AG04449 (cell line): Measurements from ENCODE around the gene NATD1.

Experiments
- CTCF ChIA-PET: fragments of 350-600 bp; formaldehyde crosslinking; extraction: SDS; loops from one replicate; lab custom pipeline; 2021; ENCODE audit warnings: antibody characterized with exemption; lab: Yijun Ruan, JAX
- POLR2A ChIA-PET: fragments of 400-600, 350-600 bp; formaldehyde crosslinking; extraction: SDS; loops from one replicate; lab custom pipeline; 2020; ENCODE audit warnings: antibody characterized with exemption, inconsistent platforms; lab: Yijun Ruan, JAX
- DNase-seq: peaks from one replicate; pipeline ENCODE4 v3.0.0-alpha.2; 2010; ENCODE audit warnings: low read depth, low spot score
- H3K4me3 ChIP-seq: 2 replicates; pipeline ENCODE4 v1.5.1; 2011; ENCODE audit warnings: low read depth, mild to moderate bottlenecking, control low read depth, low read length
- TF ChIP-seq, protein P1 (sequence below): IDR thresholded peaks from one replicate; pipeline ENCODE4 v1.5.1; 2011; ENCODE audit warnings: mild to moderate bottlenecking, moderate library complexity, low read length, control low read depth, inconsistent platforms; ENCODE audit not compliant: insufficient read depth; ENCODE audit errors: missing control alignments

The NATD1 gene

DNA sequence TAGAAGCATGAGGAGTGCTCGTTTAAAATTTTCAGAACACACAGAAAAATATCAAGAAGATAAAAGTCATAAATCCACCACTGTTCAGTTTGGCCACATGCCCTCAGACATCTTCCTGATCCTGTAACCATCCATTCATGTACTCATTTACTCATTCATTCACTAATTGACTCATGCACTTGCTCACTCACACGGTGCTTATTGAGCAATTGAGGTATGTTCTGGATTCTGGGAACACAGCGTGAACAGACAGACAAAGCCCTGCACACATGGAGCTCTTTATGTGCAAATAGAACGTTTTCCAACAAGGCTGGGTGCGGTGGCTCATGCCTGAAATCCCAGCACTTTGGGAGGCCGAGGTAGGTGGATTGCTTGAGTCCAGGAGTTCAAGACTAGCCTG is 10.2 kb upstream of the NATD1 start:
- no peak for DNase-seq
- CTCF ChIA-PET = interaction anchor here (1.0 to 3.4 kb wide), 6 partner anchors 8 to 142 kb away, joined by 3 to 20 read pairs (median 5); no protein-coding TSS in a partner anchor
- POLR2A ChIA-PET = no interaction called here
- TF ChIP-seq, protein P1, sequence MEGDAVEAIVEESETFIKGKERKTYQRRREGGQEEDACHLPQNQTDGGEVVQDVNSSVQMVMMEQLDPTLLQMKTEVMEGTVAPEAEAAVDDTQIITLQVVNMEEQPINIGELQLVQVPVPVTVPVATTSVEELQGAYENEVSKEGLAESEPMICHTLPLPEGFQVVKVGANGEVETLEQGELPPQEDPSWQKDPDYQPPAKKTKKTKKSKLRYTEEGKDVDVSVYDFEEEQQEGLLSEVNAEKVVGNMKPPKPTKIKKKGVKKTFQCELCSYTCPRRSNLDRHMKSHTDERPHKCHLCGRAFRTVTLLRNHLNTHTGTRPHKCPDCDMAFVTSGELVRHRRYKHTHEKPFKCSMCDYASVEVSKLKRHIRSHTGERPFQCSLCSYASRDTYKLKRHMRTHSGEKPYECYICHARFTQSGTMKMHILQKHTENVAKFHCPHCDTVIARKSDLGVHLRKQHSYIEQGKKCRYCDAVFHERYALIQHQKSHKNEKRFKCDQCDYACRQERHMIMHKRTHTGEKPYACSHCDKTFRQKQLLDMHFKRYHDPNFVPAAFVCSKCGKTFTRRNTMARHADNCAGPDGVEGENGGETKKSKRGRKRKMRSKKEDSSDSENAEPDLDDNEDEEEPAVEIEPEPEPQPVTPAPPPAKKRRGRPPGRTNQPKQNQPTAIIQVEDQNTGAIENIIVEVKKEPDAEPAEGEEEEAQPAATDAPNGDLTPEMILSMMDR = no peak
- no peak overlapping the region for H3K4me3 ChIP-seq

DNA sequence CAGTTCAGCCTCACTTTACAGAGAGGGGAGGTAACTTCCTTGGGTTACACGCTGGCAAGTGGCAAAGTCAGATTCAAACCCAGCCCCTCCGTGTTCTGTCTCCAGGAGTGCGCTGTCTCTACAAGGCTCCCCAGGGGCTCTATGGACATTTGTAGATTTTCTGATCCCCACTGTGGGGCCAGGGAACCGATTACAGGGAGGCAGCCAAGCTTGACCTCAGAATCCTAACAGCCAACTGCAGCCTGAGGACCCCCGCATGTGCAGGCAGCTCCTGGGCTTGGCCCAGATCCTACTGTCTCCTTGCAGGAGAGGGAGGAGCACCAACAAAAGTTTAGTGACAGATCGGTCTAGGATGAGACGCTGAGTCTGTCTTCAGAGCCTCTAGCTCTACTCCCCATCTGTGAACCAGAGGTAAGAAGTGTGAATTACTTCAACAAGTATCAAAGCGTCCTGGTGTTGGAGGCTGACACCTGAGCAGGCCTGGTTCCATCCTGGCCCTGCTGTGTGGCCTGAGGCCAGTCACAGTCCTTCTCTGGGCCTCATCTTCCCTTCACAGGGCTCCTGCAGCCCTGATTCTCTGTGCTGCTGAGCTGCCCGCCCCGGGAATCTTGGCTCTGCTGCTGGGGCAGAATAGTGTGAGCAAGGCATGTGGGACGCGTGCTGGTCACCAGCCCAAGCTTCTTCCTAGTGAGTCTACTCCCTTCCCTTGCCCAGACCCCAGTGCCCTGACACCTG is 9.2 kb upstream of the NATD1 start:
- POLR2A ChIA-PET = no interaction called here
- no peak for DNase-seq
- TF ChIP-seq, protein P1 = no peak
- CTCF ChIA-PET = interaction anchor here (3.4 kb wide), 1 partner anchor 14 kb away, joined by 20 read pairs; no protein-coding TSS in a partner anchor
- no peak overlapping the region for H3K4me3 ChIP-seq

DNA sequence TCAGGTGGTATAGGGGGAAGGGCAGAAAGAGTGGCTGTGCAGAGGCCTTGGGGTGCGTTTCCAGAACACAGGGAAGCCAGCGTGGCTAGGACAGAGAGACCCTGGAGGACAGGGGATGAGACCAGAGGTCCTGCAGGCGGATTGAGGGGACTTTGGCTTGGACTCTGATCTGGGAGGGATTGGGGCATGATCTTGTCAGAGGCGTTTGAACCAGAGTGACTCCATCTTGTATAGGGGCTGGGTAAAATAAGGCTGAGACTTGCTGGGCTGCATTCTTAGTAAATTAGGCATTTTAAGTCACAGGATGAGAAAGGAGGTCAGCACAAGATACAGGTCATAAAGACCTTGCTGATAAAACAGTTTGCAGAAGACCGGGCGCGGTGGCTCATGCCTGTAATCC is 5.4 kb upstream of the NATD1 start:
- TF ChIP-seq, protein P1 = no peak
- no peak for DNase-seq
- no peak overlapping the region for H3K4me3 ChIP-seq
- ChIA-PET POLR2A (no interaction called here), CTCF (interaction anchor here (1.6 kb wide), 1 partner anchor 19 kb away, joined by 5 read pairs; no protein-coding TSS in a partner anchor)

DNA sequence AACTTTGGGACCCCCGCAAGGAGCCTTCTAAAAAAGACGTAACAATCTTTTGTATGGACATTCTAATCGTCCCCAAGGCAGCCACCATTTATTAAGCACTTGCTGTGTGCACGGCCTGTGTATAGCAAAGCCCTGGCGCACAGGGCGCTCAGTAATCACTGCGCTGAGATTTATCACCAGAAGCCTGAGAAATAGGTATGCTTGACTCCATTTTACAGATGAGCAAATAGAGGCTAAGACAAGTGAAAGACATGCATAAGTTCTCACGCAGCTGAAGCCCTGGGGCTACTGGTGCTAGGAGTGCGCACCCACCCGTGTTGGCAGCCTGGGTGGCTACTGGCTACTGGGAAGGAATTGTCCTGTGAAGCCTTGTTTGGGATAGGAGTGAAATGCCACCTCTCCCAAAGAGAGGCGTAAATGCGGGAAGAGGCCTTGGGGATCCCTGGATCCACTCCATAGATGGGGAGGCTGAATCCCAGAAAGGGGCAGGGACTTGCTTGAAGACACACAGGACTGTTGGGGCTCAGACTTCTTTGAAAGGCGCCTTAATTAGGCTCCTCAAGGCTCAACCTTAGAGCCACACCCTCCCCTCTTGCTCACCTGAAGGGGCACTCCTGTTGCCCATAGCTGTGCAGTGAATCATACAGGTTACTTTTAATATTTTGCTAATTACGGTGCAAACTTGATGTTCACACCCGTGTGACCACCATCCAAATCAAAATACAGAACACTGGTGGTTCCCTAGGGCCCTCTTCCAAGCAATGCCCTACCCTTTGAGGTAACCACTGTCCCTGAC is 634 bp upstream of the NATD1 start:
- H3K4me3 ChIP-seq = peak overlapping the region; percentile 59
- ChIA-PET POLR2A (interaction anchor here (0.7 to 0.8 kb wide), 2 partner anchors 32 to 211 kb away, joined by 3 read pairs; no protein-coding TSS in a partner anchor), CTCF (interaction anchor here (1.0 to 4.1 kb wide), 3 partner anchors 10 to 135 kb away, joined by 3 to 26 read pairs (median 6); no protein-coding TSS in a partner anchor)
- TF ChIP-seq, protein P1 = no peak
- DNase-seq = no peak

DNA sequence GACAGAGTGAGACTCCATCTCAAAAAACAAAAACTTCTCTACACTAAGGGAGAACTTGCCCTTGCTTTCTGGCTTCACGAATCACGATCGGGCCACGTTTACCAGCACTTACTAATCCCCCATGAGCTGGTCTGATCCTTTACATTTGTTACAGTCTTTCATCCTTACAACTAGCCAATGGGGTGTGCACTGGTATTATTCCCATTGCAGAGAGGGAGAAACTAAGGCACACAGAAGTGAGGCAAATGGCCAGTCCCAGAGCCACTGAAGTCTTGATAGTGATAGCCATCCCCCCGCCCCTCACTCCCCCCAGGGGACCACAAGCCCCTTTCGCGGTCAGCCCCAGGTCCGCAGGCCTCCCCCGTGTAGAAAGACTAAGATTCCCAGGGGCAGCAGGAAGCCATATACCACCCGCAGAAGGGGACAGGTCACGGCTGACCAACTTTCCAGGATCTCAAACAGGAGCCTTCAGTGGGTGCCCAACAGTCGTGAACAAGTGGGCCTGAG is 868 bp downstream of the NATD1 start:
- no peak for DNase-seq
- H3K4me3 ChIP-seq = peak overlapping the region; percentile 59
- POLR2A ChIA-PET = no interaction called here
- TF ChIP-seq, protein P1 = no peak
- CTCF ChIA-PET = interaction anchor here (2.3 to 4.1 kb wide), 2 partner anchors 27 to 123 kb away, joined by 10 to 26 read pairs; no protein-coding TSS in a partner anchor
